GM23248 (cell line): ENCODE measurements around the gene QKI. TPM values are rescaled to one million over a fixed set of nuclear protein-coding genes. Genes with fewer than 3 reads are reported as not detected.

ENCODE experiments used
- DNase-seq: peaks from one replicate; pipeline ENCODE4 v3.0.0-alpha.2; 2015
- H2AFZ ChIP-seq: fragments of 200-600 bp; sonication (generic); 2 replicates; pipeline ENCODE4 v1.6.1; 2016; ENCODE audit warnings: antibody characterized with exemption
- H3F3A ChIP-seq: fragments of 200-600 bp; sonication (generic); 2 replicates; pipeline ENCODE4 v1.6.1; 2016; ENCODE audit warnings: mild to moderate bottlenecking, antibody characterized with exemption, mixed run types; ENCODE audit not compliant: insufficient read depth
- H3K27ac ChIP-seq: fragments of 200-600 bp; sonication (generic); 2 replicates; pipeline ENCODE4 v1.5.1; 2016; ENCODE audit warnings: mild to moderate bottlenecking
- H3K27me3 ChIP-seq: fragments of 200-600 bp; sonication (generic); replicated peaks from 2 replicates; pipeline ENCODE4 v1.6.1; 2016; ENCODE audit warnings: mild to moderate bottlenecking; ENCODE audit not compliant: insufficient read depth
- H3K36me3 ChIP-seq: fragments of 200-600 bp; sonication (generic); 2 replicates; pipeline ENCODE4 v1.6.1; 2016; ENCODE audit warnings: low read depth, mild to moderate bottlenecking
- H3K4me1 ChIP-seq: fragments of 200-600 bp; sonication (generic); 2 replicates; pipeline ENCODE4 v1.6.1; 2016; ENCODE audit warnings: mild to moderate bottlenecking; ENCODE audit not compliant: insufficient read depth
- H3K4me2 ChIP-seq: fragments of 200-600 bp; sonication (generic); one replicate; pipeline ENCODE4 v1.6.1; 2016; ENCODE audit warnings: mild to moderate bottlenecking; ENCODE audit not compliant: unreplicated experiment
- H3K4me3 ChIP-seq: fragments of 200-600 bp; sonication (generic); 2 replicates; pipeline ENCODE4 v1.5.1; 2016; ENCODE audit warnings: mild to moderate bottlenecking
- H3K79me2 ChIP-seq: fragments of 200-600 bp; sonication (generic); 2 replicates; pipeline ENCODE4 v1.6.1; 2016; ENCODE audit warnings: mild to moderate bottlenecking; ENCODE audit not compliant: insufficient read depth
- H3K9ac ChIP-seq: fragments of 200-600 bp; sonication (generic); 2 replicates; pipeline ENCODE4 v1.6.1; 2016; ENCODE audit warnings: mild to moderate bottlenecking
- H3K9me2 ChIP-seq: fragments of 200-600 bp; sonication (generic); 2 replicates; pipeline ENCODE4 v1.6.1; 2016; ENCODE audit warnings: mixed run types, mild to moderate bottlenecking, moderate library complexity; ENCODE audit not compliant: insufficient read depth
- H3K9me3 ChIP-seq: fragments of 200-600 bp; sonication (generic); one replicate; pipeline ENCODE4 v1.6.1; 2017; ENCODE audit warnings: low read depth
- H4K20me1 ChIP-seq: fragments of 200-600 bp; sonication (generic); 2 replicates; pipeline ENCODE4 v1.6.0; 2016; ENCODE audit not compliant: insufficient read depth
- EZH2 ChIP-seq: fragments of 200-600 bp; sonication (generic); IDR thresholded peaks from 2 replicates; pipeline ENCODE4 v1.6.1; 2018; ENCODE audit warnings: antibody characterized with exemption, mild to moderate bottlenecking; ENCODE audit not compliant: insufficient read depth, poor library complexity, severe bottlenecking
- EZH2phosphoT487 ChIP-seq: fragments of 200-600 bp; sonication (generic); IDR thresholded peaks from 2 replicates; pipeline ENCODE4 v1.6.1; 2018; ENCODE audit warnings: antibody characterized with exemption, moderate library complexity, mild to moderate bottlenecking, low read depth; ENCODE audit not compliant: insufficient read depth
- WGBS, 2 experiments: methylation state at CpG; one replicate each; pipeline ENCODE4 v1.1.6; 2015 to 2017; ENCODE audit warnings: low lambda C conversion rate in 2 of 2, low coverage in 1 of 2; ENCODE audit errors: missing lambda C conversion rate in 2 of 2; 5-methylcytosine and 5-hydroxymethylcytosine counted together
- in situ Hi-C: fragments of 300-500 bp; cut with MboI; formaldehyde crosslinking; loops from 2 replicates; pipeline ENCODE4 v1.15.0; 2020
- polyA plus RNA-seq: library from polyadenylated mRNA; unstranded; fragments of >200 nt; fragmentation: Nextera tagmentation; extraction: Ambion mirVana; gene quantifications from 2 replicates; pipeline ENCODE4 v1.2.1, GENCODE V29; 2016
- total RNA-seq: library from RNA; depleted of rRNA; stranded (reverse); fragments of >200 nt; shearing (Covaris generic); gene quantifications from 2 replicates; pipeline ENCODE4 v1.2.3, GENCODE V29; 2014

The QKI gene
- total and polyA plus RNA-seq, 2 experiments from 2014 or later: 13.6 to 145 TPM

GRCh38 chr6:163548624-163549023 is 134.1 kb downstream of the QKI start:
- Histone ChIP-seq H2AFZ (no peak overlapping the region), H3K9me3 (no peaks in the 10 kb centered on the region), H3K36me3 (0 out of 2 replicates have a peak, but pooled peaks cover 4% of the 10 kb centered on the region), H3K4me2 (no peak overlapping the region), H3F3A (peaks cover 12% of the 10 kb centered on the region; the same call in 1 of the 2 replicates), H3K4me1 (no peaks in the 10 kb centered on the region), H3K4me3 (no peak overlapping the region), H3K9me2 (no peaks in the 10 kb centered on the region), H3K27ac (no peak overlapping the region), H3K27me3 (no peaks in the 10 kb centered on the region), H3K79me2 (peaks cover 97% of the 10 kb centered on the region), H3K9ac (no peak overlapping the region), H4K20me1 (no peaks in the 10 kb centered on the region)
- WGBS, 2 experiments: 98% methylated on average over 3 of the region's 3 CpGs
- DNase-seq: no peak
- in situ Hi-C loops: no loop called here
- TF ChIP-seq EZH2 (no peak), EZH2phosphoT487 (no peak)

GRCh38 chr6:163554032-163554431 is 139.5 kb downstream of the QKI start:
- Histone ChIP-seq H3K27me3 (no peaks in the 10 kb centered on the region), H3F3A (peaks cover 34% of the 10 kb centered on the region; the same call in 1 of the 2 replicates), H3K9me3 (no peaks in the 10 kb centered on the region), H3K79me2 (peaks cover 99% of the 10 kb centered on the region), H3K4me1 (no peaks in the 10 kb centered on the region), H3K27ac (no peak overlapping the region), H3K4me2 (no peak overlapping the region), H3K4me3 (no peak overlapping the region), H3K9me2 (no peaks in the 10 kb centered on the region), H2AFZ (no peak overlapping the region), H3K9ac (no peak overlapping the region), H4K20me1 (no peaks in the 10 kb centered on the region), H3K36me3 (peaks cover 7% of the 10 kb centered on the region; the same call in 1 of the 2 replicates)
- WGBS, 2 experiments: 80 to 86% methylated on average over 4 of the region's 4 CpGs
- DNase-seq: no peak
- in situ Hi-C loops: loop anchor here (25.0 kb wide), 1 partner anchor 1683 kb away; no protein-coding TSS in a partner anchor
- no peak for TF ChIP-seq EZH2
- TF ChIP-seq EZH2phosphoT487: no peak

GRCh38 chr6:163554663-163555062 is 140.1 kb downstream of the QKI start:
- Histone ChIP-seq H3K79me2 (peaks cover 99% of the 10 kb centered on the region), H3F3A (peaks cover 34% of the 10 kb centered on the region; the same call in 1 of the 2 replicates), H3K4me2 (no peak overlapping the region), H3K9ac (no peak overlapping the region), H2AFZ (no peak overlapping the region), H3K9me2 (no peaks in the 10 kb centered on the region), H4K20me1 (no peaks in the 10 kb centered on the region), H3K9me3 (no peaks in the 10 kb centered on the region), H3K36me3 (peaks cover 8% of the 10 kb centered on the region; the same call in 1 of the 2 replicates), H3K27ac (no peak overlapping the region), H3K4me1 (no peaks in the 10 kb centered on the region), H3K27me3 (no peaks in the 10 kb centered on the region), H3K4me3 (no peak overlapping the region)
- in situ Hi-C loops: loop anchor here (25.0 kb wide), 1 partner anchor 1683 kb away; no protein-coding TSS in a partner anchor
- 49% methylated on average over 4 of the region's 4 CpGs for WGBS, 2 experiments
- peak; percentile 65 for DNase-seq
- TF ChIP-seq EZH2 (no peak), EZH2phosphoT487 (no peak)

DNA sequence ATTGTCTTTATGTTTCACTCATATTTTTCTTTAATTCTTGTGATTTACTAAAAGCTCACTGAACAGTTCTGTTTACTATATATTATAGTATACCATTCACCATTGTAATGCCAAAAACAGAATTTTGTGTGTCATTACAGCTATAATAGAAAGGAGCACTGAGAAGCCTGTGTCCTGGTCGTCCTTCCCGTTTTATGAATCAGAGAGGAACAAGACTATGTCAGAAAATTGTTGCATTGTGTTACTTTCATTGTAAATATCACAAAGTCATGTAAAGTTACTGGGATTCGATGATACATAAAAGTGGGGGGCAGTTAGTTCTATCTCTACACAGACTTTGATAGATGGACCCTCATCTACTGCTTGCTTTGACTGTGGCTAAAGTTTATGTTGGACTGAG is 145.1 kb downstream of the QKI start:
- Histone ChIP-seq H3K4me3 (no peak overlapping the region), H3K9me2 (no peaks in the 10 kb centered on the region), H3K4me1 (no peaks in the 10 kb centered on the region), H4K20me1 (no peaks in the 10 kb centered on the region), H3K9ac (no peak overlapping the region), H3K36me3 (peaks cover 19% of the 10 kb centered on the region; the same call in 1 of the 2 replicates), H3K27me3 (no peaks in the 10 kb centered on the region), H3K27ac (no peak overlapping the region), H3K4me2 (no peak overlapping the region), H3F3A (peaks cover 16% of the 10 kb centered on the region; the same call in 1 of the 2 replicates), H3K79me2 (peaks cover 98% of the 10 kb centered on the region), H3K9me3 (no peaks in the 10 kb centered on the region), H2AFZ (no peak overlapping the region)
- DNase-seq: no peak
- 63 to 65% methylated on average over 3 of the region's 3 CpGs for WGBS, 2 experiments
- no peak for TF ChIP-seq EZH2phosphoT487
- TF ChIP-seq EZH2: no peak
- in situ Hi-C loops: loop anchor here (25.0 kb wide), 1 partner anchor 1678 kb away; no protein-coding TSS in a partner anchor
